NB4 (cell line): ENCODE data around the gene MBLAC2.

Experiments used
- DNase-seq: peaks from one replicate; pipeline ENCODE4 v3.0.0; 2010; ENCODE audit warnings: low read depth
- H3K4me3 ChIP-seq: one replicate; pipeline ENCODE4 v1.5.1; 2011; ENCODE audit warnings: mild to moderate bottlenecking, low read depth, low read length, moderate library complexity
- CTCF ChIP-seq: IDR thresholded peaks from one replicate; pipeline ENCODE4 v1.5.1; 2012; ENCODE audit warnings: low read depth, low read length
- MAX ChIP-seq: IDR thresholded peaks from 2 replicates; pipeline ENCODE4 v1.6.1; 2011; ENCODE audit warnings: low read depth, low read length
- MYC ChIP-seq: IDR thresholded peaks from 2 replicates; pipeline ENCODE4 v1.6.1; 2011; ENCODE audit warnings: low read depth, low read length
- POLR2A ChIP-seq: IDR thresholded peaks from 2 replicates; pipeline ENCODE4 v1.6.1; 2011; ENCODE audit warnings: mild to moderate bottlenecking; ENCODE audit not compliant: insufficient read length; ENCODE audit errors: extremely low read depth

MBLAC2 gene

GRCh38 chr5:90477073-90477472 lies 2.5 kb upstream of the MBLAC2 start:
- no peak for DNase-seq
- no peak for TF ChIP-seq POLR2A
- H3K4me3 ChIP-seq, result no peak overlapping the region

- H3K4me3 ChIP-seq, result no peak overlapping the region
- no peak for DNase-seq
- TF ChIP-seq CTCF, result no peak
- no peak for TF ChIP-seq MYC
Observed at GRCh38 chr5:90476391-90476790, 1.8 kb upstream of the MBLAC2 start.

- H3K4me3 ChIP-seq, result peak overlapping the region; percentile 81
- TF ChIP-seq POLR2A (no peak), CTCF (no peak), MYC (no peak), MAX (no peak)
- no peak for DNase-seq
Observed at GRCh38 chr5:90475436-90475980, 937 bp upstream of the MBLAC2 start.

GRCh38 chr5:90473396-90474234 lies 956 bp downstream of the MBLAC2 start:
- peak; percentile 54 for DNase-seq
- peak overlapping the region; percentile 79 for H3K4me3 ChIP-seq
- TF ChIP-seq CTCF (no peak), MYC (peak; percentile 81), POLR2A (no peak), MAX (peak; percentile 85)

- no peak for DNase-seq
- no peak for TF ChIP-seq MYC
- TF ChIP-seq POLR2A, result no peak
- TF ChIP-seq MAX, result no peak
- no peak for TF ChIP-seq CTCF
- peak overlapping the region; percentile 79 for H3K4me3 ChIP-seq
Observed at GRCh38 chr5:90472783-90473395, 1.7 kb downstream of the MBLAC2 start.

GRCh38 chr5:90461288-90461687 lies 13.3 kb downstream of the MBLAC2 start:
- TF ChIP-seq MAX (no peak), MYC (no peak), CTCF (no peak)
- H3K4me3 ChIP-seq, result no peak overlapping the region
- no peak for DNase-seq
